Measurements from ENCODE around the gene TPP2. TPM values are rescaled to one million over a fixed set of nuclear protein-coding genes. Genes with fewer than 3 reads are reported as not detected.

Gene TPP2
- total RNA-seq, 2 donors from 2014 or later: 41.0 to 42.0 TPM

DNA sequence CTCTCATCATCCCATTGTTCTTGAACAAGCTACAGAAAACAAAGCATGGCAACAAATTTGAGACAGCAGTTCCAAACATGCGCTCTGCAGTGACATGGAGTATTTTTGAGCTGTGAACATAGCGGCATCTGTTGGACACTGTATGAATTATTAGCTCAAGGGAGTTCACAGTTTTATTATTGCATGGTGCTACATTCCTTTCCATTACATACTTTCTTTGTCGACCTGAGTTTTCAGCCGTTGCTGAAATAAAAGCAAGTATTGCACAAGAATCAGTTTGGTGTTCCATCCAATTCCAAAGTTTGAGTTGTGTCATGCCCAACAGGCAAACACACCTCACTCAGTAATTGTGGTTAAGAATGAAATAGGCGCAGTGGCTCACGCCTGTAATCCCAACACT lies 128.1 kb downstream of the TPP2 start:
- H3K27ac ChIP-seq: no peak overlapping the region
- H3K36me3 ChIP-seq: no peaks in the 10 kb centered on the region
- intact Hi-C loops (cut with DNase I): loop anchor here (2.0 kb wide), 1 partner anchor 144 kb away; no protein-coding TSS in a partner anchor
- no peak overlapping the region for H3K4me3 ChIP-seq
- H3K4me1 ChIP-seq: no peaks in the 10 kb centered on the region
- H3K27me3 ChIP-seq: no peaks in the 10 kb centered on the region
- H3K9me3 ChIP-seq: no peaks in the 10 kb centered on the region
- no peak for DNase-seq
- H3K9ac ChIP-seq (ENCODE audit: low read depth in 2 of 2, low read length in 2 of 2): no peak overlapping the region
- TF ChIP-seq, protein P1, sequence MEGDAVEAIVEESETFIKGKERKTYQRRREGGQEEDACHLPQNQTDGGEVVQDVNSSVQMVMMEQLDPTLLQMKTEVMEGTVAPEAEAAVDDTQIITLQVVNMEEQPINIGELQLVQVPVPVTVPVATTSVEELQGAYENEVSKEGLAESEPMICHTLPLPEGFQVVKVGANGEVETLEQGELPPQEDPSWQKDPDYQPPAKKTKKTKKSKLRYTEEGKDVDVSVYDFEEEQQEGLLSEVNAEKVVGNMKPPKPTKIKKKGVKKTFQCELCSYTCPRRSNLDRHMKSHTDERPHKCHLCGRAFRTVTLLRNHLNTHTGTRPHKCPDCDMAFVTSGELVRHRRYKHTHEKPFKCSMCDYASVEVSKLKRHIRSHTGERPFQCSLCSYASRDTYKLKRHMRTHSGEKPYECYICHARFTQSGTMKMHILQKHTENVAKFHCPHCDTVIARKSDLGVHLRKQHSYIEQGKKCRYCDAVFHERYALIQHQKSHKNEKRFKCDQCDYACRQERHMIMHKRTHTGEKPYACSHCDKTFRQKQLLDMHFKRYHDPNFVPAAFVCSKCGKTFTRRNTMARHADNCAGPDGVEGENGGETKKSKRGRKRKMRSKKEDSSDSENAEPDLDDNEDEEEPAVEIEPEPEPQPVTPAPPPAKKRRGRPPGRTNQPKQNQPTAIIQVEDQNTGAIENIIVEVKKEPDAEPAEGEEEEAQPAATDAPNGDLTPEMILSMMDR (IDR thresholded peaks at IDR 0.05): no peak

DNA sequence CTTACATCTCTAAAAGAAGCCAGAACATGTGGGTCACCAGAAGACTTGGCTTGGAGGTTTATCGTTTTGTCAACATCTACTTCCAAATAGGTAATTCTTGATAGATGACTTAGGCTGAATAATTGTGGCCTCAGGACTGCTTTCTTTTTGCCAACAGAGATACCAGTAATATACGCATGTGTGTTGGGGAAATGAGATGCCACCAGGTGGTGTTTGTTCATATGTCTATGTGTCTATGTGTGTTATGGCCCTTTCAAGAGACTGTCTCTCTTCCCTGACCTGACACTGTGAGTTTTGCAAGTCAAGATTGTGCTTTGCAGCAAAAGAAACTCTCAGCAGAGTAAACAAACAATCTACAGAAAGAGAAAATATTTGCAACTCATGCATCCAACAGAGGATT lies 129.6 kb downstream of the TPP2 start:
- Histone ChIP-seq H3K27me3 (no peaks in the 10 kb centered on the region), H3K9me3 (no peaks in the 10 kb centered on the region), H3K4me3 (no peak overlapping the region), H3K9ac (ENCODE audit: low read depth in 2 of 2, low read length in 2 of 2) (no peak overlapping the region), H3K36me3 (no peaks in the 10 kb centered on the region), H3K4me1 (no peaks in the 10 kb centered on the region), H3K27ac (no peak overlapping the region)
- TF ChIP-seq, protein P1 (IDR thresholded peaks at IDR 0.05): no peak
- DNase-seq: no peak
- intact Hi-C loops (cut with DNase I): no loop called here

Other genes starting within 250 kb of the TPP2 start
- under 1 TPM; 0.62 to 0.85 TPM for gene FGF14, start 194.9 kb upstream of the TPP2 start, total RNA-seq
- gene METTL21C, start 98.1 kb downstream of the TPP2 start, total RNA-seq: not detected
- gene TEX30, start 176.8 kb downstream of the TPP2 start, total RNA-seq: 1 to 10 TPM; 3.7 to 8.3 TPM
- 1 to 10 TPM; 1.3 to 2.8 TPM for gene POGLUT2, start 202.0 kb downstream of the TPP2 start, total RNA-seq
- gene BIVM, start 202.1 kb downstream of the TPP2 start, total RNA-seq: 10 to 100 TPM; 11.8 to 15.5 TPM
- gene ERCC5, start 249.0 kb downstream of the TPP2 start, total RNA-seq: 10 to 100 TPM; 64.7 to 79.1 TPM

Data from colonic mucosa (tissue), 4 donors.